Neuronal stem cell (in vitro differentiated cells): ENCODE results near the gene SLIT3.
"Not testable (repeated sequence)": the region's sequence is repeated elsewhere in the genome, so short reads cannot be mapped to it uniquely, and the experiment has no call there.

Experiments used
- DNase-seq: peaks from one replicate; pipeline ENCODE4 v3.0.0-alpha.2; 2013; ENCODE audit warnings: low spot score
- H2AFZ ChIP-seq: one replicate; pipeline ENCODE4 v1.6.1; 2013; ENCODE audit warnings: mild to moderate bottlenecking, low read length, inconsistent platforms
- H2AK5ac ChIP-seq: 2 replicates; pipeline ENCODE4 v1.6.1; 2013; ENCODE audit warnings: low read depth, mild to moderate bottlenecking, inconsistent platforms, low read length, moderate library complexity, mixed read lengths
- H2BK120ac ChIP-seq: 2 replicates; pipeline ENCODE4 v1.6.1; 2013; ENCODE audit warnings: low read depth, mild to moderate bottlenecking, inconsistent platforms, low read length, moderate library complexity, mixed read lengths
- H2BK12ac ChIP-seq: one replicate; pipeline ENCODE4 v1.6.1; 2013; ENCODE audit warnings: low read length, inconsistent platforms
- H2BK15ac ChIP-seq: 2 replicates; pipeline ENCODE4 v1.6.1; 2013; ENCODE audit warnings: mild to moderate bottlenecking, low read length, inconsistent platforms, mixed read lengths
- H2BK5ac ChIP-seq: one replicate; pipeline ENCODE4 v1.6.1; 2013; ENCODE audit warnings: inconsistent platforms, mild to moderate bottlenecking, low read length, moderate library complexity
- H3K14ac ChIP-seq: one replicate; pipeline ENCODE4 v1.6.1; 2013; ENCODE audit warnings: low read length, inconsistent platforms
- H3K18ac ChIP-seq: 2 replicates; pipeline ENCODE4 v1.6.1; 2013; ENCODE audit warnings: low read length, inconsistent platforms
- H3K23ac ChIP-seq: 2 replicates; pipeline ENCODE4 v1.6.1; 2013; ENCODE audit warnings: low read depth, mild to moderate bottlenecking, mixed read lengths, low read length, inconsistent platforms; ENCODE audit not compliant: poor library complexity
- H3K27ac ChIP-seq: replicated peaks from 3 replicates; pipeline ENCODE4 v1.5.1; 2013; ENCODE audit warnings: low read length, inconsistent platforms
- H3K27me3 ChIP-seq, 3 experiments: 2 replicates each; pipeline ENCODE4 v1.6.1; 2013; ENCODE audit warnings: low read length in 3 of 3, mild to moderate bottlenecking in 2 of 3, inconsistent platforms in 1 of 3, low read depth in 1 of 3, mixed read lengths in 1 of 3, moderate library complexity in 1 of 3; ENCODE audit not compliant: control insufficient read depth in 3 of 3, insufficient read depth in 3 of 3
- H3K36me3 ChIP-seq, 2 donors: replicated peaks in 1 of 2; 2 replicates each; pipeline ENCODE4 v1.6.1; 2013; ENCODE audit warnings: low read length in 2 of 2; ENCODE audit not compliant: control insufficient read depth in 2 of 2, insufficient read depth in 2 of 2
- H3K4ac ChIP-seq: 2 replicates; pipeline ENCODE4 v1.6.1; 2013; ENCODE audit warnings: inconsistent platforms, mild to moderate bottlenecking, low read length, moderate library complexity
- H3K4me1 ChIP-seq, 2 donors: 1 replicate in 1 of 2; 2 replicates in 1 of 2; pipeline ENCODE4 v1.6.1; 2013; ENCODE audit warnings: low read length in 2 of 2, low read depth in 1 of 2; ENCODE audit not compliant: control insufficient read depth in 2 of 2, insufficient read depth in 1 of 2
- H3K4me2 ChIP-seq: one replicate; pipeline ENCODE4 v1.6.1; 2013; ENCODE audit warnings: mild to moderate bottlenecking, low read length, inconsistent platforms; ENCODE audit not compliant: insufficient read depth, poor library complexity, severe bottlenecking
- H3K4me3 ChIP-seq, 2 donors: 2 replicates each; pipeline ENCODE4 v1.5.1; 2013; ENCODE audit warnings: low read length in 2 of 2, mild to moderate bottlenecking in 2 of 2, inconsistent platforms in 1 of 2, moderate library complexity in 1 of 2
- H3K79me1 ChIP-seq: one replicate; pipeline ENCODE4 v1.6.1; 2013; ENCODE audit warnings: low read depth, mild to moderate bottlenecking, inconsistent platforms, low read length, moderate library complexity
- H3K9ac ChIP-seq: one replicate; pipeline ENCODE4 v1.6.1; 2013; ENCODE audit warnings: mild to moderate bottlenecking, low read depth, low read length, inconsistent platforms; ENCODE audit not compliant: poor library complexity
- H3K9me3 ChIP-seq, 2 donors: replicated peaks in 1 of 2; 2 replicates each; pipeline versions ENCODE3 to v1.6.1; 2013; ENCODE audit warnings: low read length in 2 of 2, mild to moderate bottlenecking in 2 of 2, inconsistent platforms in 1 of 2, low read depth in 1 of 2, mixed read lengths in 1 of 2, moderate library complexity in 1 of 2; ENCODE audit not compliant: control insufficient read depth in 2 of 2, insufficient read depth in 1 of 2
- H4K8ac ChIP-seq: one replicate; pipeline ENCODE4 v1.6.1; 2013; ENCODE audit warnings: low read depth, mild to moderate bottlenecking, inconsistent platforms, low read length, moderate library complexity
- H4K91ac ChIP-seq: one replicate; pipeline ENCODE4 v1.6.1; 2013; ENCODE audit warnings: low read length, low read depth, mild to moderate bottlenecking, inconsistent platforms; ENCODE audit not compliant: poor library complexity
- WGBS, 2 donors: extraction: QIAGEN DNeasy Blood & Tissue Kit; methylation state at CpG; one replicate each; pipeline ENCODE4 v1.1.7; 2013; ENCODE audit warnings: missing lambda C conversion rate in 2 of 2, mixed read lengths in 1 of 2; ENCODE audit not compliant: insufficient read length in 2 of 2, insufficient replicate concordance in 1 of 2; ENCODE audit errors: extremely low coverage in 2 of 2; 5-methylcytosine and 5-hydroxymethylcytosine counted together

SLIT3 gene

GRCh38 chr5:168638846-168639245 is 662.1 kb downstream of the SLIT3 start:
- H2BK120ac ChIP-seq, H4K8ac ChIP-seq, H3K9ac ChIP-seq, H3K36me3 ChIP-seq, H4K91ac ChIP-seq, H2BK15ac ChIP-seq, H2AK5ac ChIP-seq, H3K4me2 ChIP-seq, H2BK12ac ChIP-seq, H3K27ac ChIP-seq, H3K4me1 ChIP-seq, H3K4ac ChIP-seq, H3K4me3 ChIP-seq, H3K9me3 ChIP-seq, H3K23ac ChIP-seq, H2BK5ac ChIP-seq, DNase-seq, H3K27me3 ChIP-seq, H2AFZ ChIP-seq, H3K79me1 ChIP-seq, H3K18ac ChIP-seq, H3K14ac ChIP-seq: not testable (repeated sequence)
- WGBS, 2 donors, result no CpG with 5 or more reads among the region's 3 CpGs

DNA sequence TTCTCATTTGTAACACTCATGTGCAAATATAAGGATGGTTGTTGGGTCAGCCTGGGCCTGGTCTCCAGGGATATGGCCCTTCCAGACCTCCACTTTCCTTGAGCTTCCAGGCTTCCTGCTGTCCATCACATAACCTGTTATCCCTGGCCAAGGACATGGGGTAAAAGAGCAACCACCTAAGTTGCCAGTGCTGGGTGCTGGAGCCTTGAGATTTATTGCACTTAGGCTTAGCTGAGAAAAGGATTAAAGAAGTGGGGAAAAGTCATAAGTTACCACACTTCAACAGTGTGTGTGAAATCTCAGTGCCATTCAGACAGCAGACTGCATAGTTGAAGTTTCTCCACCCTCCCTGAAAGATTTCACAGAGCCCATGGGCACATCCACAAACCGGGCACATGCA is 663.1 kb downstream of the SLIT3 start:
- Histone ChIP-seq H2BK120ac (no peak overlapping the region), H3K9ac (no peak overlapping the region), H3K4me2 (no peak overlapping the region), H2BK5ac (no peak overlapping the region), H3K27ac (no peak overlapping the region), H3K27me3 (no peaks in the 10 kb centered on the region), H2BK15ac (no peak overlapping the region), H4K91ac (no peak overlapping the region), H2AFZ (no peak overlapping the region), H3K4ac (no peak overlapping the region), H3K23ac (no peak overlapping the region), H3K4me1 (no peaks in the 10 kb centered on the region), H3K18ac (no peak overlapping the region), H3K14ac (no peak overlapping the region), H3K4me3 (no peak overlapping the region), H3K9me3 (no peaks in the 10 kb centered on the region), H2BK12ac (no peak overlapping the region), H4K8ac (no peak overlapping the region), H3K79me1 (no peaks in the 10 kb centered on the region), H3K36me3 (no peaks in the 10 kb centered on the region), H2AK5ac (no peak overlapping the region)
- DNase-seq, result no peak
- no CpG with 5 or more reads among the region's 1 CpG for WGBS, 2 donors

GRCh38 chr5:168637281-168637680 is 663.7 kb downstream of the SLIT3 start:
- no peak overlapping the region for H2BK15ac ChIP-seq
- no CpG with 5 or more reads among the region's 2 CpGs for WGBS, 2 donors
- no peak overlapping the region for H4K8ac ChIP-seq
- H2BK5ac ChIP-seq, result no peak overlapping the region
- no peak overlapping the region for H2AFZ ChIP-seq
- no peak overlapping the region for H3K18ac ChIP-seq
- H4K91ac ChIP-seq, result no peak overlapping the region
- H3K23ac ChIP-seq, result no peak overlapping the region
- H3K79me1 ChIP-seq, result no peaks in the 10 kb centered on the region
- no peak overlapping the region for H3K14ac ChIP-seq
- H3K27ac ChIP-seq, result no peak overlapping the region
- H3K9ac ChIP-seq, result no peak overlapping the region
- no peak for DNase-seq
- no peak overlapping the region for H3K4me3 ChIP-seq
- H2BK12ac ChIP-seq, result no peak overlapping the region
- no peaks in the 10 kb centered on the region for H3K36me3 ChIP-seq
- H3K4ac ChIP-seq, result no peak overlapping the region
- H3K9me3 ChIP-seq, result no peaks in the 10 kb centered on the region
- H3K4me2 ChIP-seq, result no peak overlapping the region
- H3K27me3 ChIP-seq, result no peaks in the 10 kb centered on the region
- no peaks in the 10 kb centered on the region for H3K4me1 ChIP-seq
- H2AK5ac ChIP-seq, result no peak overlapping the region
- H2BK120ac ChIP-seq, result no peak overlapping the region

DNA sequence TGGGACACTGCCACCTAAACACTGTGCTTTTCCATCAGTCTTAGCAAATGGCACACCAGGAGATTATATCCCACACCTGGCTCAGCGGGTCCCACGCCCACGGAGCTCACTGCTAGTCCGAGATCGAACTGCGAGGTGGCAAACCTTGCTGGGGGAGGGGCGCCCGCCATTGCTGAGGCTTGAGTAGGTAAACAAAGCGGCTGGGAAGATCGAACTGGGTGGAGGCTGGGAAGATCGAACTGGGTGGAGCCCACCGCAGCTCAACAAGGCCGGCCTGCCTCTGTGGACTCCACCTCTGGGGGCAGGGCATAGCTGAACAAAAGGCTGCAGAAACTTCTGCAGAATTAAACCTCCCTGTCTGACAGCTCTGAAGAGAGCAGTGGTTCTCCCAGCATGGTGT is 670.0 kb downstream of the SLIT3 start:
- not testable (repeated sequence) for H4K8ac ChIP-seq, H3K79me1 ChIP-seq, H3K18ac ChIP-seq, H3K4me1 ChIP-seq, H3K27me3 ChIP-seq, H2AK5ac ChIP-seq, DNase-seq, H3K4me2 ChIP-seq, H3K9me3 ChIP-seq, H2BK12ac ChIP-seq, H3K4ac ChIP-seq, H3K27ac ChIP-seq, H3K23ac ChIP-seq, H2AFZ ChIP-seq, H3K36me3 ChIP-seq, H4K91ac ChIP-seq, H2BK15ac ChIP-seq, H3K4me3 ChIP-seq, H3K14ac ChIP-seq, H2BK120ac ChIP-seq, H3K9ac ChIP-seq, H2BK5ac ChIP-seq
- WGBS, 2 donors, result no CpG with 5 or more reads among the region's 13 CpGs
